Erythroblast (primary cell): Measurements from ENCODE around the gene TTC28.

Experiments
- DNase-seq, 2 experiments: peaks; one replicate each; lab custom pipeline; 2025; lab: John Stamatoyannopoulos, UW
- GATA1 ChIP-seq: IDR thresholded peaks from 2 replicates; pipeline ENCODE4 v1.6.1; 2011; ENCODE audit warnings: low read depth, mild to moderate bottlenecking, control low read depth, low read length, moderate library complexity
- POLR2A ChIP-seq: IDR thresholded peaks from 2 replicates; pipeline ENCODE4 v1.6.1; 2011; ENCODE audit warnings: mild to moderate bottlenecking, low read length

TTC28 gene

DNA sequence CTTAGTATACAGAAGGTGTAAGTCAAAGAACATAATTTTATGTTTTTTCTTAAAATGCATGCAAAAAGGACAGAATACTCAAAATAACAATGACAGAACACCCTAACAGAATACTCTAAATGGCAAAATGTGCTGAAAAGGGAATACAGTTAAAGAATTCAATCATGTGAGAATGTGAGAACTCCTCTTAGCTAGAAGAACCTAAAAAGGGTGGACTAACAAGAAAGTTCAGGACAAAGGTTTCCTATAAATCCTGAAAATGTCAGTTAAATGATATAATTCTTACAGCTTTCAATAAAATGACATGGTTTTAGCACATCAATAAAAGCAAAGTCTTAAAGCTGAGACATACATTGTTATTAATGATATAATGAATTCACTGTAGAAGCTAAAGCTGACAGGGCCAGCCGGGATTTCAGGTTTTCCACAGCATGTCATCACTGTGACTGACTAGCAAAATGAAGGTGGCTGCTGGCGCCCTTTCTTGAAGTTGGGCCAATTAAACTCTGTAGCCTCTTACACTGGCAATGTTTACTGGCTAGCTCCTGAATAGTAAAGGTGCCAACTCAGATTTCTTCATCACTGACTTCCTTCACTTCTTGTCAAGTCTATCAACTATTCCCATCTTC is 244.4 kb downstream of the TTC28 start:
- no peak for DNase-seq
- TF ChIP-seq POLR2A: no peak
- TF ChIP-seq GATA1: no peak

DNA sequence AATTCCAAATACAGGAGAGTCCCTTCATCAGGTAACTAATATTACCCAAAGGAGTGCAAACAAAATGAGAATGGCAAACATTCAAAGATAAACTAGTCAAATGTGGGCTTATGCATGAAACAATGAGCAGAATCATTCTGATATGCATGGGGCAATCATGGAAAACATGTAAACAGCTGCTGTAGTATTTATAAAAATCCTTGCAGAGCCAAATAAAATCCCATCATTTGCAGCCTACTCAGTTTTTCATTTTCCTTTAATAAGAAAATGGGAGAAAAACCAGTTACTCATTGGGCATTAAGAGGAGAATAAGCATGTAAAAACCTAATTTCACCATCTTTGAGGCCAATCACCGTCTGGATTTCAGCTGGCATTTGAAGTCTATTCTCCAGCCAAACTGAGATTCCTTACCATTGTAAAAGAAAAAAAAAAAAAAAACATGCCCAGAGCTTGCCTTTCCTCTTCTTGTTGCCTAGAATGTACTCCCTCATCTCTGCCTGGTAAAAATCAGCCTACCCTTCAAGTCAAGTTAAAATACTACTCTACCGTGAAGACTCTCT is 249.1 kb downstream of the TTC28 start:
- TF ChIP-seq GATA1 (no peak), POLR2A (no peak)
- DNase-seq: no peak

DNA sequence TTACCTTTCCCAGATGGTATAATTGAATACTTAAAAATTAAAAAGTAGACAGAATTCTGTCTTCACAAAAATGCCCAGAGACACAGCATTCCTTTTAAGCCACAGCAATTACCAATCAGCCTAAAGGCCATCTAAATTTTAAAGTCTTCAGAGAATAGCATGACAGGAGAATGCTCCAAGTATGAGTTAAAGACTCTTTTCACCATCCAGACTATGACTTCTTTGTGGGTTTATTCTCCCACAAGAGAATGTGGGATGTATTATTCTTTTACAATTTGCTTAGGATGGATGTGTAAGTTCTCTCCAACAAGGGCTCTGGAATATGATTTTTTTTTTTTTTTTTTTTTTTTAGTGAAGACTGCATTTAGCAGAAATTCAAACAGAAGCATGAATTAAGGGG is 249.9 kb downstream of the TTC28 start:
- DNase-seq: no peak
- TF ChIP-seq POLR2A: no peak
- TF ChIP-seq GATA1: no peak

DNA sequence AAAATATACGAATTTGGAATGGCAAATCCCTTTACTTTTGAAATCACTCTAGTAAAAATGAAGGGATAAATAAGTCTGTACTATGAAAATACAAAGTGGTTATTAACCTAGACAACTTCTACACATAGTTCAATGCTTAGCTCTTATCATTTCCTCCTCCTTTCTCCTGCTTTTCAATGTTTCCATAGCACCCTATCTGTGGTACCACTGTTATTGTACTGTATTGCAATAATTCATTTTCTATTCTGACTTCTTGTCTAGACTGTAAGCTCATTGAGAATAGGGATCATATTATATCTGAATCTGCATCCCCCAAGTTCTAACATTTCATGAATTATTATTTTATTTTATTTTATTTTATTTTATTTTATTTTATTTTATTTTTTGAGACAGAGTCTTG is 251.4 kb downstream of the TTC28 start:
- TF ChIP-seq POLR2A (no peak), GATA1 (no peak)

DNA sequence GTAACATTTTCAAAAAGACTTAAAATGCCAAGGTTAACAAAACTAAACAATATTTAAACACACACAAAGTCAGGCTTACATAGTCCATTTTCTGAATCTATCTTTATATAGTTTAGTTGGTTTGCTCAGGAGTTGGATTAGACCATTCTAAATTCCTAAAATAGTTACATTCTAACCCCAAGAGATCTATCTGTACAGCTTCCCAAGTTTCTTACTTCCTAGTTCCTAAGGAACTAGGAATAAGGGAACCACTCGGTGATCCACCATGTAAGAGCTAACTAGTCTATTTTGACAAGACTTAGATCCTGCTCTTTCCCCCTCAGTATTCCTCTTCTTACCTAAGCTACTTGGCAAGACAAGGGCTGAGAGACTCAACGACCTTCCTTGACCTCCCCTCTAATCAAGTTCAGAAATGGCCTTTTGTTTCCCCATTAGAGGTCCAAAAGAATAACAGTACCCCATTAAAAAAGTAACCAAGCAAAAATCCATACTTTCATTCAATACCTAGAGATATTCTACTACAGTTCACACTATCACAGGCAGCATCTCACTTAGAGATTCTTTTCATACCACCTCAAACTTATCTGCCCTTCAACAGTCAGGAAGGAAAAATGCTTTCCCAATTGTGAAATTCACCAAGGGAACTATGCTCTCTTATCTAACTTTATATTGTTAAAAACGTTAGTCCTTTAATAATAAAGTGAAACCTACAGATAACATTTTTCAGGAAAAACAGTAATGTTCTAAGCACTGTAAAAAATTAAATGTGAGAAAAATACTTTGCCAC is 253.1 kb downstream of the TTC28 start:
- no peak for TF ChIP-seq POLR2A
- no peak for TF ChIP-seq GATA1
- DNase-seq: no peak

More for the DNA sequence above, 251.4 kb downstream of the TTC28 start:
- DNase-seq: no peak

DNA sequence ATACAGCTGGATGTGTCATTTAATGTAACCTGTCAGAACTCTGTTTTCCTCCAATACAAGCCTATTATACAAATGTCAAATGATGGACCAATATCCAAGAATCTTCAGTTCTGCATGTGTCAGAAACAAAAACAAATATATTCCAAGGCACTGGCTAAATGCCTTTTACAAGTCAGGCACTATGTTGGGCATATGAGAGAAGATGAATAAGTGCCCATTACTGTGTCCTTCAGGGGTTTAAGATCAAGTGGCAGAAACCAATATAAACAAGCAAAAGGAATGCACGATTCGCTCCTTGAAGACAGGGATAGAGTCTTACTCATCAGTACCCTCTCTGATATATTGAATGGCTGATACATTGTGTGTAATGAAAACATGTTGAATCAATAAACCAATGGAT is 254.4 kb downstream of the TTC28 start:
- no peak for TF ChIP-seq GATA1
- TF ChIP-seq POLR2A: no peak
- no peak for DNase-seq

DNA sequence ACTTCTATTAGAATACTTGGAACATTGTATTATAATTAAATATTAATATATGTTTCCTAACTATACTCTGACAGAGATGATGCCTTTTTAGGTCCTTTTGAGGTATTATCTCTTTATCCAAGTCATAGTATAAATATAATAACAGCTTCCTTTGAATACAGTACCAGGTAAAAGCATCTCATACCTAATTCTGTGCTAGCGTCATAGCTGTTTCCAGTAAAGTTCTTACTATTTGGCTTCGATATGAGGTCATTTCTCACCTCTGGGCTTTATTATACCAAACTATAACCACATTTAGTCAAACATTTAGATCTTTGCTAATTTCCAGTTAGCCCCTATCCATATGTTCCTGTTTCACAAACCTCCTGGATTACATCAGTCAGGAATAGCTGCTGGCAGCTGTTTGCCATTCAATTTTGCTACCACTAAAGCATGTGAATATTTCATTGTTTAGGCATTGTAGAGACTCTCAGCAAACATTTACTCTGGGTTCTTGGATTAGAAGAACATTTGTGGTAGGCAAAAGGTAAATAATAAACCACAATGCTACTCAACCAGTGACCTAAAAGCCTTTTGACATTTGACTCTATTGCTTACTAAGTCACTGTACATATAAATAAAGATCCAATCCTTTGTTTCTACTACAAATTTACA is 255.1 kb downstream of the TTC28 start:
- no peak for DNase-seq
- no peak for TF ChIP-seq GATA1
- no peak for TF ChIP-seq POLR2A

DNA sequence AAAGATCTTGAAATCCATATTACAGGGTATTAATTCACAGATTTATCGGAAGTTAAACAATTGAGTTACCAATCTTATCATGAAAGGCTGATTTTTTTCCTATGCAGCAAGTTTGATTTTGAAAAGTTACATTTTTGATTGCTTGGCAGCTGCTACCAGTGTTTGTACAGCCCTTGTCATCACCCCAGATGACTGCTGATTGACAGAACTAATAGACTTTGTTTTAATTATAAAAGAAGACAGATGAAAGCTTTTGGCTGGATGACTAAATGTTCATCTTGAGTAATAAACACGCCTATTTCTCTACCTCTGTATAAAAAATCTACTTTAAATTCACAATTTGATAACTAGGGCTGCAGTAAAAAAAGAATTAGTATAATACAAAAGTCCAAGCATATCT is 259.7 kb downstream of the TTC28 start:
- TF ChIP-seq GATA1: no peak
- no peak for TF ChIP-seq POLR2A

DNA sequence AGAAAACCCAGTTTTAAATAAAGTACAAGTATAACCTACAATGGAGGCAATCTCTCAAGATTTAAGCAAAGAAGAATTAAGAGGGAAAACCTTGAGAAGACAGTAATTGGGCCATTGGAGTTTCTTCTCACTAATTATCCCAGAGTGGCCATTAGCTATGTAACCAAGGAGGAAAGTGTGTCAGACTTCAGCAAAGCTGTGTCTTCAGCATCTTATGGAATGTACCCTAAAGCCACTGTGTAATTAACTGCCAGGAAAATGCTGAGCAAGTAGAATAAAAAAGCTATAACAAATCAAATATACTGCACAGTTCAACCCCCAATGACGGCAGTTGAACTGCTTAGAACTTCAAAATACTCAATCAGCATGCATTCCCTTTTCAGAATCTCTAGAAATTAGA is 261.6 kb downstream of the TTC28 start:
- TF ChIP-seq GATA1 (no peak), POLR2A (no peak)
- DNase-seq: no peak

More for the DNA sequence above, 259.7 kb downstream of the TTC28 start:
- no peak for DNase-seq

DNA sequence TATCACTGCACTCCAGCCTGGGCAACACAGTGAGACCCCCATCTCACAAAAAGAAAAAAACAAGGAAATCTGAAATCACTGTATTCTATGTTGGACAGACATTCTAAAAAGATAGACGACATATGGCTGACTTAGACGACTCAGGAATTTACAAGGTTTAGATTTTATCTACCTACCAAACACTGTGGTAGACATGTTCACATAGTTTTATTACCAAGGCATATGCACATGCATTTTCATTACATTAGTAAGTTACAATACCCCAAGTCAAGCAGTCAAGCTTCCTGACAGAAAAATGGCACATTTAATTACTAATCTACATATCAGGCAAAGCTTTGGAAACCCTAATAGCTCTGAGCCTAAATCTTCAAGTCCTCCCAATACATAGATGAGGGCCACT is 262.2 kb downstream of the TTC28 start:
- DNase-seq: no peak
- TF ChIP-seq GATA1: no peak
- no peak for TF ChIP-seq POLR2A

DNA sequence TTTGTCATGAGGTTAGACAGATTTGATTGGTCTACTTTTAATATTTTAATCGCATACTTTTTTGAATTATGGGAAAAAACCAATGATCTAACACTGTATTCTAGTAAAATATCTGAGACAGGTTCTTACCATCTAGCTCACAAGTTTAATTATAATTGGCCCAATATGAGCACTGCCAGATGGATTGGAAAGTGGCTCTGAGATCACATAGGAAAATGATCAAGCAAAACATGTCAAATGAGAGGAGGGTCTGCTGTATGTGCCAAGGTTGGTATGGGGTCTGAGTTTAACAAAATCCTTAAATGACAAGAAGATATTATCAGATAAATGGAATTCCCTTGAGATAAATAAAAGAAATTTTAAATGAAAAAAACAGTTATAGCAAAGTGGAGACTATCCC is 264.7 kb downstream of the TTC28 start:
- TF ChIP-seq POLR2A (no peak), GATA1 (no peak)
- DNase-seq: no peak

DNA sequence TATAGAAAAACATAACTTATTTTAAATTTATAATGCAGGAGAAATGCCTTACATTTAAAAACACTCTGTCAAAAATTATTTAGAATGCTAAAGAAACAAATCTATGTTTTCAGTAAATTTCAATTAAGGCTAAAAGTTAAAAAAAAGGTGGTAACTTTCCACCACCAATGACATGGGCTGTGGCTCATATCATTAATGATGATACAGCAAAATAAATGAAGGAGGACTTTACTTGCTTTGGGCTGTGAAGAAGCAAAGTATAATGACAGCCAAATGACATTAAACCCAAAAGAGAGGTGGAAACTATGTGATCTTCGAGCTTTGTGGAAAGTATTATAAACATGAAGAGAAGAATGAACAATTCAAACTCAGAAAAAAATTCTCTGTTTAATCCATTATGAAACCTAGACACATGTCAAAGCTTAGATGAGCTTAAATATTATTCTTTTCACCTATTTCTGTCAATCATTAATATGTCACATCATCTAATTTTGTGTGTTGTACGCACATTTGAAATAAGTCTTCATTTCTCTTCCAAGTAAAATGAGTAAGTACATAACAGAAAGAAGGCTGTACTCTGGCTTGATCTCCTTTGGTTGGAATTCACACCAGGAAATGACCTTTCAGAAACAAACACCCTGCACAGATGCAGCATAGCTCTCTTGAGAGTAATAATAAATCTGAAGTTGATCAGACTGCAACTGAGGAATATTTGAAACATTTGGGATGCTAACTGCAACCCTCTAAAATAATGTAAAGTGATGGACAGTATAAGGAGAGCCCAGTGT is 265.8 kb downstream of the TTC28 start:
- DNase-seq: no peak

DNA sequence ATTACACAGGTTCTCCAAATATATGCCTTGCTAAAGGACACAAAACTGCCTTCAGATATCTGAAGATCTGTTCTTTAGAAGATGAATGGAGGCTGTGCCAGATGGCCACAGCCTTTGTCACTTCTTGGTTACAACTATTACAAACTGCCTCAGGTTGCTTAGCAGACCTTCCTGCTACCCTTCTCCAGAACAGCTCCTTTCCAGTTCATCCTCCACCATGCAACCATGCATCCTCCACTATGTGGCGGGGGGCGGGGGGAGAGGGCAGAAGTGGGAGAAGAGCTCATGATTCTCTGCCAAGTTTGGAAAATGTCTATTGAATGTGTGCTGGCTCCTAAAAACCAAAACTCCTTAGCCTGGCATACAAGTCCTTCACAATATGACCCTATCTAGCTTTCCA is 267.5 kb downstream of the TTC28 start:
- no peak for TF ChIP-seq GATA1
- no peak for TF ChIP-seq POLR2A
- DNase-seq: no peak

More for the DNA sequence above, 265.8 kb downstream of the TTC28 start:
- TF ChIP-seq GATA1 (no peak), POLR2A (no peak)
